Adipocyte (in vitro differentiated cells): Measurements from ENCODE around the gene NMNAT3.

ENCODE experiments used
- DNase-seq: peaks from one replicate; pipeline ENCODE4 v3.0.0-alpha.2; 2015; ENCODE audit warnings: low read depth
- H3K27me3 ChIP-seq: replicated peaks from 2 replicates; pipeline ENCODE4 v1.7.0; 2013; ENCODE audit warnings: mild to moderate bottlenecking, low read length, moderate library complexity; ENCODE audit not compliant: control insufficient read depth, insufficient read depth
- H3K36me3 ChIP-seq: 2 replicates; pipeline ENCODE4 v1.7.0; 2013; ENCODE audit warnings: low read length, mild to moderate bottlenecking, moderate library complexity; ENCODE audit not compliant: control insufficient read depth, insufficient read depth, severe bottlenecking
- H3K4me1 ChIP-seq: 2 replicates; pipeline ENCODE4 v1.7.0; 2013; ENCODE audit warnings: mild to moderate bottlenecking, low read length, moderate library complexity; ENCODE audit not compliant: control insufficient read depth, insufficient read depth
- H3K4me3 ChIP-seq: 2 replicates; pipeline ENCODE4 v1.7.0; 2013; ENCODE audit warnings: mild to moderate bottlenecking, low read length, moderate library complexity
- H3K9ac ChIP-seq: 2 replicates; pipeline ENCODE4 v1.7.0; 2013; ENCODE audit warnings: mild to moderate bottlenecking, low read length, moderate library complexity
- H3K9me3 ChIP-seq: 2 replicates; pipeline ENCODE4 v1.7.0; 2013; ENCODE audit warnings: mild to moderate bottlenecking, low read length, moderate library complexity; ENCODE audit not compliant: control insufficient read depth

NMNAT3 gene

DNA sequence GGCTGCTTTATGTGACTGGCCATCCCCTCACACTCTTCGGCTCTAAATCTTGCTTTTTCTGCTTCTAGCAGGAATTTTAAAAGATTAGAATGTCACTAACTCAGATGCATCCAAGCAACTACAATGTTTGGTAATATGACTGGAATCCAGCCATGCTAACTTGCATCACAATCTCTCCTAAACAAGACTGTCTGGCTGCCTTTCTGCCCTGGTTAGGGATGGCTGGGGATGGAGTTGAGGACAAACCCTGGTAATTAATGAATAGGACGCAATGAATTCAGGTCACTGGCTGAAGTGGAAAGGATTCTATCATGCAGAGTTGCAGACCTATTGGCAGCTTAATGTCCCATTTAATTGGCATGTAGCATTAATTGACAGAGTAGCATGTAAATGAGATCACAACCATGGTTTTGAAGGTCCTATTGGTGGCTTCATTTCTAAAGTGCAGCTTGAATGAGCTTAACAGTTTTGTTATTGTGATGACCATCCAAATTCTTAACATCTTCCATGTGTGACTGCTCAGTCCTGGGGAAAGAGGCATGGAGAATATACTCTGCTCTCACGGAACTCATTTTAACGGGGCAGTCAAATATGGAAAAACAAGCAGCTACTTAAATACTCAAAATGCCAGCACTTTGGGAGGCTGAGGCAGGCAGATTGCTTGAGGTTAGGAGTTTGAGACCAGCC lies 21.7 kb downstream of the NMNAT3 start:
- H3K9ac ChIP-seq: no peak overlapping the region
- DNase-seq: peak; percentile 68

DNA sequence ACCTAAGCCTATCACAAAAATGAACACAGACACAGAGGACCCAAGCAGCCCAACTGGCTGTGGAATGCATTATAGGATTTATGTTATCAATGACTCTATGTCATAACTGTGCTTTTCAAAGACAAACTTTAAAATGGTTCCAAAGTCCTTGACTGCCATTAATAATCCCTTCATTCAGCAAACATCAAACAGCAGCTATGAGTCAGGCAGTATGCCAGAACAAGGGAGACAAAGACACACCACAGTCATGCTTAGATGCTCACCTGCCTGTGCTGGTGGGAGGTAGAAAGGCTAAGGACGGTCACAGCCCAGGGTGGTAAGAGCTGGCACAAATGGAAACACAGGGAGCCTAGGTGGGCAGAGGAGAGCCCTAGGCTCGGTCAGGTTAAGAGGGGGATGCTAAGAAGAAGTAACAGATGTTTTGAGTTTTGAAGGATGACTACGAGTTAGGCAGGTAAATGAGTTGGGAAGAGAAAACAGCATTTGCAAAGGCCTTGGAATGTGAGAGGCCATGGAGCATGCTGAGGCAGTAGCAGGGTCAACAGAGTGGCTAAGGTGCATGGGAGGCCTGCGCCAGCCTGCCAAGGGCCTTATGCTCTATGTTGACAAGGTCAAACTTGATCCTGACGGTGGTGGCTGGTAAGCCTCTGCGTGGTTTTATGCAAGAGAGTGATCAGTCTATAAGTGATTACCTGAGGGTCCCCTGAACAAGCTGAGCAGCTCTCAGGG lies 23.0 kb downstream of the NMNAT3 start:
- Histone ChIP-seq H3K9me3 (no peaks in the 10 kb centered on the region), H3K27me3 (no peaks in the 10 kb centered on the region), H3K4me3 (no peak overlapping the region), H3K36me3 (no peaks in the 10 kb centered on the region), H3K9ac (no peak overlapping the region), H3K4me1 (peaks cover 18% of the 10 kb centered on the region)
- DNase-seq: no peak

More for the DNA sequence above, 21.7 kb downstream of the NMNAT3 start:
- H3K4me3 ChIP-seq: no peak overlapping the region
- H3K4me1 ChIP-seq: peaks cover 18% of the 10 kb centered on the region
- no peaks in the 10 kb centered on the region for H3K9me3 ChIP-seq
- no peaks in the 10 kb centered on the region for H3K36me3 ChIP-seq
- no peaks in the 10 kb centered on the region for H3K27me3 ChIP-seq

DNA sequence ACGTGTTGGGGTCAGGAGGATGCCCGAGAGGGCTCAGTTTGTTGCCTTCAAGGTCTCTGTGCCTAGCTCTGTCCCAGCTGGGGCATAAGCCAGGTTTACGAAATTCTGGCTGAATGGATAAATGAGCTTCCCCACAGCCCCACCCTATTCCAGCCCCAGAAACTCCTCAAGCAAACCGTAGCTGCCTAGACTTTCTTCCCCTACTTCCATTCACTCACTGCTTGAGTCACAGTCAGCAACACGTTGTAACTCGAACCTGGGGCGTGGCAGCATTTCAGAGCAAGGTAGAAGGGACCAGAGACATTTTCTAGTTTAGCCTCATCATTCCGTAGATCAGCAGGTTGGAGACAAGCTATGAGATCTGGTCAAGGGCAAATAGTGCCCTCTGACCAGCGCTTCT lies 24.2 kb downstream of the NMNAT3 start:
- Histone ChIP-seq H3K4me1 (peaks cover 18% of the 10 kb centered on the region), H3K4me3 (no peak overlapping the region), H3K36me3 (no peaks in the 10 kb centered on the region), H3K9me3 (no peaks in the 10 kb centered on the region), H3K9ac (no peak overlapping the region), H3K27me3 (no peaks in the 10 kb centered on the region)
- DNase-seq: no peak

DNA sequence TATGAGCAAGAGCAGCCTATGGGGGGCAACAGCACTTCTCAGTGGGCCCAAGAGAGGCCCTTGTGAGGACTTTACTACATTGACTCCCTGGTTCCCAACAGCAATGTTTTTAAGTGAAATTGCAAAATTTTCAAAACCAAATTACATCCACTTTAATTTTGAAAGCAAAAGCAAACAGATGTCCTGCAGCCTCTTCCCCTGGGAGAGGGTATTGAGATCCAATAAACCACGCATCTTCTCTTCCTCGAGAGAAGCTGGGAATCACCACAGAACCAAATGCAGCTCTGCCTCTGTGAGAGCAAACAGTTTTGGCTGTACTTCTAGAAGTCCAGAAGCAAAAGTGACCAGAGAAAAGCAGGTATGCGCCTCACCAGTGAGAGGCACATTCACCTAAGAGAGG lies 25.2 kb downstream of the NMNAT3 start:
- Histone ChIP-seq H3K27me3 (no peaks in the 10 kb centered on the region), H3K4me3 (no peak overlapping the region), H3K9ac (no peak overlapping the region), H3K36me3 (no peaks in the 10 kb centered on the region), H3K4me1 (peaks cover 18% of the 10 kb centered on the region), H3K9me3 (no peaks in the 10 kb centered on the region)
- DNase-seq: no peak

DNA sequence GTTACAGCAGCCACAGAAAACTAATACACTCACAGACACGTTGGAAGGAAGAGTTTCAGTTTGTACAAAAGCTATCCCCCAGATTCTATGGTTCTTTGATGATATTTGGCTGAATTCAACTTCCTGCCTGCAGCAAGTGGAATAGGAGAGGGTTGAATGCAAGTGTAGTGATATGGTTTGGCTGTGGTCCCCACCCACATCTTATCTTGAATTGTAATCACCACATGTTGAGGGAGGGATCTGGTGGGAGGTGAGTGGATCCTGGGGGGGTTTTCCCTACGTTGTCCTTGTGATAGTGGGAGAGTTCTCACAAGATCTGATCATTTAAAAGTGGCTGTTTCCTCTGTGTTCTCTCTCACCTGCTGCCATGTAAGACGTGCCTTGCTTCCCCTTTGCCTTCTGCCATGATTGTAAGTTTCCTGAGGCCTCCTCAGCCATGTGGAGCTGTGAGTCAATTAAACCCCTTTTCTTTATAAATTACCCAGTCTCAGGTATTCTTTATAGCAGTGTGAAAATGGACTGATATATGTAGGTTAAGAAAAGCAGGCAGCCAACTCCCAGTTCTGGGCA lies 29.8 kb downstream of the NMNAT3 start:
- Histone ChIP-seq H3K27me3 (no peaks in the 10 kb centered on the region), H3K36me3 (no peaks in the 10 kb centered on the region), H3K4me3 (no peak overlapping the region), H3K9me3 (peaks cover 6% of the 10 kb centered on the region), H3K9ac (no peak overlapping the region), H3K4me1 (peaks cover 5% of the 10 kb centered on the region)
- no peak for DNase-seq

DNA sequence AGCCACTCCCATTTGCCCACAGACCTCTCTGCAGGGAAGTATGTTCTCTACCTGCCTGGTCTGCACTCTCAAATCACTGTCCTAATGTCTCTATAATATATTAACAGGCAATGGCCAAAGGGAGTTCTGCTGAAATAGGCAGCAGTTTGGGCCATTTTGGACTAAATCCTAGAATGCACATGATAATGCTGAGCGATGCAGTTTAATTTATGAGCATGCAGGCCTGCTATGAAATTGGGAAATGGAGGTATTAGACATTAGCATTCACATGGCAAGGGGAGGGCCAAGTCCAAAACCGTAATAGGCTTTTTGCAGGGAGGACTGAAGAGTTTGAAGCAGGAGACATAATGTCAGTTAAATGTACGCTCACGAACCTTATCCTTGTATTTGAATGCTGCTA lies 31.3 kb downstream of the NMNAT3 start:
- no peaks in the 10 kb centered on the region for H3K4me1 ChIP-seq
- no peak for DNase-seq
- no peaks in the 10 kb centered on the region for H3K27me3 ChIP-seq
- no peaks in the 10 kb centered on the region for H3K36me3 ChIP-seq
- H3K9ac ChIP-seq: no peak overlapping the region
- H3K9me3 ChIP-seq: peaks cover 6% of the 10 kb centered on the region
- H3K4me3 ChIP-seq: no peak overlapping the region

DNA sequence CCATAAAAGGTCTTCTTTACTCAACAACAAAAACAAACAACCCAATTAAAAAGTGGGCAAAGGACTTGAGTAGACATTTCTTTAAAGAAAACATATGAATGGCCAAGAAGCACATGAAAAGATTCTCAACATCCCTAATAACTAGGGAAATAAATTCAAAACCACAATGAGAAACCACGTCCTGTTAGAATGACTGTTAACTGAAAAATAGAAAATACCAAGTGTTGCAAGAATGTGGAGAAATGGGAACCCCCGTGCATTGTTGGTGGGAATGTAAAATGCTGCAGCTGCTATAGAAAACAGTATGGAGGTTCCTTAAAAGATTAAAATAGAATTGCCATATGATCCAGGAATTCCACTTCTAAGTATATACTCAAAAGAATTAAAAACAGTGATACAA lies 34.8 kb downstream of the NMNAT3 start:
- H3K4me3 ChIP-seq: no peak overlapping the region
- H3K27me3 ChIP-seq: no peaks in the 10 kb centered on the region
- no peaks in the 10 kb centered on the region for H3K36me3 ChIP-seq
- no peak for DNase-seq
- H3K9ac ChIP-seq: no peak overlapping the region
- H3K4me1 ChIP-seq: no peaks in the 10 kb centered on the region
- peaks cover 6% of the 10 kb centered on the region for H3K9me3 ChIP-seq

DNA sequence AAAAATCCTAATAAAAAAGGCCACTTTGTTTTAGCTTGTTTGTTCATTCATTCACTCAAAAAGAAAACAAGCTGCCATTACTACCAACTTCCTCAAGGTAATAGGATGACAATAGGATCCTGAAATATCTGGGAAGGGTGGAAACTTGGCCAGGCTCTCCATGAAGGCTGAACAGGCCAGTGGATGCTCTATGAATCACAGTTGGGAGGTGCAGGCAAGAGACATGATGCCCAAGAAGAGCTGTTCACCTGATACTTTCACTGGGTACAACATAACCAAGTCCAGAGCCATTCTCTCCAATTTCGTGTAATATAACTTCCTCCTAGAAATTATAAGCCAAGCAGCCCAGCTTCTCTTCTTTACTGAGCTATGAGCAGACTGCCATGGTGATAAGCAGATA lies 37.3 kb downstream of the NMNAT3 start:
- H3K9me3 ChIP-seq: peaks cover 6% of the 10 kb centered on the region
- no peak for DNase-seq
- no peak overlapping the region for H3K4me3 ChIP-seq
- no peak overlapping the region for H3K9ac ChIP-seq
- no peaks in the 10 kb centered on the region for H3K4me1 ChIP-seq
- no peaks in the 10 kb centered on the region for H3K27me3 ChIP-seq
- H3K36me3 ChIP-seq: no peaks in the 10 kb centered on the region

DNA sequence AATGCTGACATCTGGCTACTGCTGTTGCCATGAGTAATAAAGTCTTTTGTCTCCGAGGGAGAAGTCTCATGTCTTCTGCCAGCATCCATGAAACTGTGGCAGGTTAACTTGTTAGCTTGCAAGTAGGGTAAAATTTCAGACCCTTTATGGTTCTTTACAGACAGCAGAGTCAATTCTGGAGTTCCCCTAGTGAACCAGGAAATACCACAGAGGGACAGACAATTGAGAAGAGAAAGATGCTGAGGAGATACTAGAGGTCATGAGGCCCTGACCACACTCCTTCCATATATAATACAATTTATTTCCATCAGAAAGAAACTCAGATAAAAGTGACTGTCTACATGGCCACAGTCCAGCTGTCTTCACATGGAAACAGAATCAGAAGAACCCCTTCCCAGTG lies 38.1 kb downstream of the NMNAT3 start:
- Histone ChIP-seq H3K9ac (no peak overlapping the region), H3K36me3 (no peaks in the 10 kb centered on the region), H3K4me3 (no peak overlapping the region), H3K27me3 (no peaks in the 10 kb centered on the region), H3K9me3 (peaks cover 6% of the 10 kb centered on the region), H3K4me1 (no peaks in the 10 kb centered on the region)
- no peak for DNase-seq

DNA sequence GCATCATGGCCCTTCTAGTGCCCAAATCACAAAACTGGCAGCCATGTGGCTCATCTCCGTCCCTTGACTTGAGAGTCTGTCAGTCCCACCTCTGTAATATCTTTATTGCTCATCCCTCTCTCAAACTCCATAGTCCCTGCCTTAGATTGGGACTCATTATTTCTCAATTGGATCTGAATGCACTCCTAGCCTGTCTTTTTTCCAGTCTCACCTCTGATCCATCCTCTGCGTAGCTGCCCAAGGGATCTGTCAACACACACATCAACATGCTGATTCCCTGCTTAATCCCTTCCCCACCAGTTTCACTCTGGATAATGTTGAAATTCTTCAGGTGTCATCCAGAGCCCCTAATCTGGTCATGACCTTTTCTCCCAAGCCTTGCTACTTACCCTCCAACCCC lies 39.3 kb downstream of the NMNAT3 start:
- Histone ChIP-seq H3K9me3 (no peaks in the 10 kb centered on the region), H3K36me3 (no peaks in the 10 kb centered on the region), H3K9ac (no peak overlapping the region), H3K4me3 (no peak overlapping the region), H3K4me1 (no peaks in the 10 kb centered on the region), H3K27me3 (no peaks in the 10 kb centered on the region)
- DNase-seq: no peak

DNA sequence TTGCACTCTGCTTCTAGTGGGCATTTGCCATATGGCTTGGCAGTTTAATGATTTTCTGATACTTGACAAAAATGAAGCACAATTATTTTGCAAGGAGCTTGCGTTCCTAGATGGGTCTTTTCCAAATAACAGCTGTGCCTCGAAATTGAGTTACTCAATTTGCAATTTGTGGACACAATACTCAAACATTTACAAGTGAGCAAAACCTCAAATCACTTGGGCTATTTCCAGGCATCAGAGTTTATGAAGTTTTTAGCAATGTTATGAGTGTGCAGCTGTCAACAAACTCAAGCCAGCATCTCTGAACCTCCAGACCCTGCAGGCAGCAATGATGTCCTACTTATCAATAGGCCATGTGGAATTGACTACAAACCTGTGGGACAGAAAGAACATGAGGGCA lies 41.3 kb downstream of the NMNAT3 start:
- DNase-seq: no peak
- Histone ChIP-seq H3K36me3 (no peaks in the 10 kb centered on the region), H3K9ac (no peak overlapping the region)

More for the DNA sequence above, 41.3 kb downstream of the NMNAT3 start:
- H3K4me1 ChIP-seq: no peaks in the 10 kb centered on the region
- no peaks in the 10 kb centered on the region for H3K9me3 ChIP-seq
- H3K4me3 ChIP-seq: no peak overlapping the region
- H3K27me3 ChIP-seq: peaks cover 5% of the 10 kb centered on the region
